ENCODE measurements around the gene CCBE1. TPM values are rescaled to one million over a fixed set of nuclear protein-coding genes. Genes with fewer than 3 reads are reported as not detected.

The CCBE1 gene
- polyA plus RNA-seq, 1 donor from 2014 or later = 0.19 TPM

GRCh38 chr18:59468821-59469220 is 228.4 kb downstream of the CCBE1 start:
- no peak for TF ChIP-seq POLR2AphosphoS5 (IDR thresholded peaks at IDR 0.05)
- no peak for TF ChIP-seq EP300 (conservative IDR thresholded peaks at IDR 0.05; ENCODE audit: poor library complexity, severe bottlenecking)
- TF ChIP-seq SMC3 (conservative IDR thresholded peaks at IDR 0.05; ENCODE audit: poor library complexity) = no peak
- TF ChIP-seq REST (IDR thresholded peaks at IDR 0.05; ENCODE audit: borderline replicate concordance) = no peak
- no peak for TF ChIP-seq MXI1 (conservative IDR thresholded peaks at IDR 0.05; ENCODE audit: poor library complexity, severe bottlenecking)
- TF ChIP-seq CTCF (IDR thresholded peaks at IDR 0.05; ENCODE audit: poor library complexity, severe bottlenecking) = no peak
- no peak for TF ChIP-seq RAD21 (conservative IDR thresholded peaks at IDR 0.05)
- no peak for TF ChIP-seq TAF1 (IDR thresholded peaks at IDR 0.05; ENCODE audit: low read depth)
- no peak for TF ChIP-seq EZH2 (IDR thresholded peaks at IDR 0.05; ENCODE audit: borderline replicate concordance, insufficient read depth, low read length, poor library complexity, severe bottlenecking)
- Histone ChIP-seq H3K9ac (ENCODE audit: low read length) (no peak overlapping the region), H3K9me2 (ENCODE audit: insufficient read depth, low read length) (no peaks in the 10 kb centered on the region), H3K36me3 (ENCODE audit: insufficient read depth, low read length) (no peaks in the 10 kb centered on the region), H3K27me3 (ENCODE audit: insufficient read depth, low read depth, low read length) (no peaks in the 10 kb centered on the region), H3K4me2 (ENCODE audit: low read length) (no peak overlapping the region), H2AFZ (ENCODE audit: low read depth, low read length) (no peak overlapping the region), H4K20me1 (ENCODE audit: insufficient read depth) (no peaks in the 10 kb centered on the region), H3K79me2 (replicated peaks; ENCODE audit: insufficient read depth, low read length) (no peaks in the 10 kb centered on the region), H3K9me3 (ENCODE audit: low read length) (no peaks in the 10 kb centered on the region), H3F3A (ENCODE audit: insufficient read depth, low read length, poor library complexity, severe bottlenecking) (no peaks in the 10 kb centered on the region), H3K27ac (ENCODE audit: low read length) (no peak overlapping the region), H3K4me3 (ENCODE audit: low read length) (no peak overlapping the region)

GRCh38 chr18:59467497-59467896 is 229.7 kb downstream of the CCBE1 start:
- no peak overlapping the region for H3K4me3 ChIP-seq (ENCODE audit: low read length)
- H3K79me2 ChIP-seq (replicated peaks; ENCODE audit: insufficient read depth, low read length) = no peaks in the 10 kb centered on the region
- no peaks in the 10 kb centered on the region for H3K36me3 ChIP-seq (ENCODE audit: insufficient read depth, low read length)
- no peak overlapping the region for H3K27ac ChIP-seq (ENCODE audit: low read length)
- no peak overlapping the region for H3K9ac ChIP-seq (ENCODE audit: low read length)
- H3K9me2 ChIP-seq (ENCODE audit: insufficient read depth, low read length) = no peaks in the 10 kb centered on the region
- H3K4me2 ChIP-seq (ENCODE audit: low read length) = no peak overlapping the region
- H3K27me3 ChIP-seq (ENCODE audit: insufficient read depth, low read depth, low read length) = no peaks in the 10 kb centered on the region
- no peaks in the 10 kb centered on the region for H3K9me3 ChIP-seq (ENCODE audit: low read length)
- no peak for TF ChIP-seq MXI1 (conservative IDR thresholded peaks at IDR 0.05; ENCODE audit: poor library complexity, severe bottlenecking)
- no peak overlapping the region for H2AFZ ChIP-seq (ENCODE audit: low read depth, low read length)
- H4K20me1 ChIP-seq (ENCODE audit: insufficient read depth) = no peaks in the 10 kb centered on the region
- H3F3A ChIP-seq (ENCODE audit: insufficient read depth, low read length, poor library complexity, severe bottlenecking) = no peaks in the 10 kb centered on the region

- TF ChIP-seq TAF1 (IDR thresholded peaks at IDR 0.05; ENCODE audit: low read depth) (no peak), CTCF (IDR thresholded peaks at IDR 0.05; ENCODE audit: poor library complexity, severe bottlenecking) (no peak), RAD21 (conservative IDR thresholded peaks at IDR 0.05) (no peak), EZH2 (IDR thresholded peaks at IDR 0.05; ENCODE audit: borderline replicate concordance, insufficient read depth, low read length, poor library complexity, severe bottlenecking) (no peak), EP300 (conservative IDR thresholded peaks at IDR 0.05; ENCODE audit: poor library complexity, severe bottlenecking) (no peak), POLR2AphosphoS5 (IDR thresholded peaks at IDR 0.05) (no peak), REST (IDR thresholded peaks at IDR 0.05; ENCODE audit: borderline replicate concordance) (no peak), MXI1 (conservative IDR thresholded peaks at IDR 0.05; ENCODE audit: poor library complexity, severe bottlenecking) (no peak)
- Histone ChIP-seq H3K36me3 (ENCODE audit: insufficient read depth, low read length) (no peaks in the 10 kb centered on the region), H3K27ac (ENCODE audit: low read length) (no peak overlapping the region), H3K9me3 (ENCODE audit: low read length) (no peaks in the 10 kb centered on the region), H3K9ac (ENCODE audit: low read length) (no peak overlapping the region), H3K9me2 (ENCODE audit: insufficient read depth, low read length) (no peaks in the 10 kb centered on the region), H2AFZ (ENCODE audit: low read depth, low read length) (no peak overlapping the region), H4K20me1 (ENCODE audit: insufficient read depth) (no peaks in the 10 kb centered on the region), H3K27me3 (ENCODE audit: insufficient read depth, low read depth, low read length) (no peaks in the 10 kb centered on the region), H3K79me2 (replicated peaks; ENCODE audit: insufficient read depth, low read length) (no peaks in the 10 kb centered on the region), H3K4me2 (ENCODE audit: low read length) (no peak overlapping the region), H3K4me3 (ENCODE audit: low read length) (no peak overlapping the region), H3F3A (ENCODE audit: insufficient read depth, low read length, poor library complexity, severe bottlenecking) (no peaks in the 10 kb centered on the region)
These were observed 230.2 kb downstream of the CCBE1 start for GRCh38 chr18:59466980-59467379.
